GM21717 (cell line): ENCODE results near the gene S100A14.

ENCODE experiments used
- ATAC-seq: cut with Tn5 transposase; IDR thresholded peaks from one replicate; pipeline ENCODE4 v1.9.1; 2021; ENCODE audit warnings: mild to moderate bottlenecking, moderate library complexity; ENCODE audit not compliant: unreplicated experiment

S100A14 gene

GRCh38 chr1:153566414-153567371 lies 49.4 kb downstream of the S100A14 start:
- no peak for ATAC-seq

- no peak for ATAC-seq
Observed at GRCh38 chr1:153565529-153566374, 50.4 kb downstream of the S100A14 start, which contains the start of gene S100A2. Gene S100A2 (minus strand): TSS chr1:153565844. CDS start chr1:153563877, 1,967 bp downstream.
